ENCODE results near the gene INF2. TPM values are rescaled to one million over a fixed set of nuclear protein-coding genes. Genes with fewer than 3 reads are reported as not detected.
A peak's percentile ranks its signal among the peaks of the same experiment; 100 is the strongest.

The INF2 gene
- total and polyA plus RNA-seq, 5 experiments from 2014 or later = 1.8 to 121 (median 7.6) TPM

- POLR2A ChIA-PET = interaction anchor here (0.6 to 4.0 kb wide), 12 partner anchors 8 to 105 kb away, joined by 3 to 33 read pairs (median 6); partner anchors contain the start of genes ADSS1, SIVA1 and ZBTB42
- Mint-ChIP-seq H3K4me1 (peaks cover 19 to 50% (median 49%) of the 10 kb centered on the region in 4 donors), H3K36me3 (no peaks in the 10 kb centered on the region), H3K4me3 (peak overlapping the region; percentile 46 to 85 (median 69)), H3K27me3 (no peaks in the 10 kb centered on the region), H3K9me3 (no peaks in the 10 kb centered on the region), H3K27ac (peak overlapping the region; percentile 93 to 98 (median 95))
- ATAC-seq (peak; percentile 76 to 84), DNase-seq (peak in 9 of 10 donors; percentile 37 to 81 (median 54))
Observed at GRCh38 chr14:104694991-104695659, 5.7 kb downstream of the INF2 start.

DNA sequence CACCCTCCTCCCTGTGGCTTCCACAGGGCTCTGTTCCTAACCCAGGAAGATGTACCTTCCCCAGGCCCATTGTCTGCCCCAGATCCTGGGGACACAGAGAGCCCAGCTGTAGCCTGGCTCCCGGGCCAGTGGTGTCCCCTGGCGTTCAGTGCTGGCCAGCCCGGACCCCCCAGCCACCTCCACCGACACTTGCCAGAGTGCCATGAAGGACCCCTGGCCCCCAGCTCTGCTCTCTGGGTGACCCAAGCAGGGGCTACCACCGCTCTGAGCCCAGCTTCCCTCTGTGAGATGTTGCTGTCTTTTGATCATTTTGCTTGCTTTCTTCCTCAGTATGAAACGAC lies 6.2 kb downstream of the INF2 start:
- Mint-ChIP-seq H3K4me3 (peak overlapping the region; percentile 46 to 85 (median 69)), H3K27me3 (no peaks in the 10 kb centered on the region), H3K27ac (peak overlapping the region; percentile 93 to 98 (median 95)), H3K4me1 (peaks cover 19 to 49% (median 47%) of the 10 kb centered on the region in 4 donors), H3K9me3 (no peaks in the 10 kb centered on the region), H3K36me3 (no peaks in the 10 kb centered on the region)
- DNase-seq (no peak), ATAC-seq (peak; percentile 6 to 7)
- POLR2A ChIA-PET = interaction anchor here (0.9 to 4.0 kb wide), 8 partner anchors 8 to 57 kb away, joined by 4 to 33 read pairs (median 8); partner anchors contain the start of gene SIVA1

GRCh38 chr14:104696671-104697316 lies 7.4 kb downstream of the INF2 start:
- ATAC-seq (no peak), DNase-seq (no peak)
- H3K27ac Mint-ChIP-seq = peak overlapping the region in 5 of 10 donors; percentile 29 to 98 (median 96)
- H3K4me1 Mint-ChIP-seq = peaks cover 17 to 39% (median 36%) of the 10 kb centered on the region in 4 donors
- peaks cover 0 to 4% (median 0%) of the 10 kb centered on the region in 3 donors for H3K36me3 Mint-ChIP-seq
- no peaks in the 10 kb centered on the region for H3K27me3 Mint-ChIP-seq
- H3K9me3 Mint-ChIP-seq = no peaks in the 10 kb centered on the region
- H3K4me3 Mint-ChIP-seq = peak overlapping the region in 1 of 10 donors; percentile 38
- POLR2A ChIA-PET = interaction anchor here (0.8 to 4.0 kb wide), 9 partner anchors 9 to 56 kb away, joined by 3 to 33 read pairs (median 5); partner anchors contain the start of gene SIVA1

DNA sequence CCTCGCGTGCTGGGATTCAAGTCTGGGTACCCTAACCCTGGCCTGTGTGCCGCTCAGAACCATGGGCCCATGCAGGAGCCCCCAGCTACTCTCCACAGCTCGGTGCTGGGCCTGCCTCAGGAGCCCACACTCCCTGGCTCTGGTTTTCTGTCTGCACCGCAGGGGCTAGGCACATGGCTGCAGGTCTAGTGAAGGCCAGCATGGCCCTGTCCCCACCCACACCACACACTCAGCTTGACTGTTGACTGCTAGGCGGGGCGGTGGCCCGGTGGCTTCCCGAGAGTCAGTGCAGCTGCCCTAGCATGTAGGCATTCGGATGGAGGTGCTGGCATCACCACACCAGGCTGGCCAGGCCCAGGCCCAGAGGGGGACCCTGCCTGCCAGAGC lies 7.9 kb downstream of the INF2 start:
- POLR2A ChIA-PET = interaction anchor here (0.8 to 2.9 kb wide), 6 partner anchors 10 to 32 kb away, joined by 3 to 10 read pairs (median 4); no protein-coding TSS in a partner anchor
- peaks cover 0 to 6% (median 0%) of the 10 kb centered on the region in 3 donors for H3K36me3 Mint-ChIP-seq
- ATAC-seq (no peak), DNase-seq (no peak)
- H3K4me3 Mint-ChIP-seq = peak overlapping the region in 1 of 10 donors; percentile 11
- no peaks in the 10 kb centered on the region for H3K27me3 Mint-ChIP-seq
- H3K9me3 Mint-ChIP-seq = no peaks in the 10 kb centered on the region
- peak overlapping the region in 6 of 10 donors; percentile 34 to 84 (median 64) for H3K27ac Mint-ChIP-seq
- H3K4me1 Mint-ChIP-seq = peaks cover 17 to 37% (median 33%) of the 10 kb centered on the region in 4 donors

GRCh38 chr14:104697892-104698583 lies 8.6 kb downstream of the INF2 start:
- no peak for DNase-seq
- ATAC-seq = no peak
- Mint-ChIP-seq H3K4me3 (peak overlapping the region in 1 of 10 donors; percentile 14), H3K27me3 (no peaks in the 10 kb centered on the region), H3K4me1 (peaks cover 17 to 35% (median 30%) of the 10 kb centered on the region in 4 donors), H3K36me3 (peaks cover 0 to 8% (median 0%) of the 10 kb centered on the region in 3 donors), H3K27ac (peak overlapping the region in 8 of 10 donors; percentile 32 to 81 (median 68)), H3K9me3 (no peaks in the 10 kb centered on the region)
- POLR2A ChIA-PET = interaction anchor here (1.0 to 2.1 kb wide), 4 partner anchors 10 to 24 kb away, joined by 3 to 6 read pairs (median 4); no protein-coding TSS in a partner anchor

DNA sequence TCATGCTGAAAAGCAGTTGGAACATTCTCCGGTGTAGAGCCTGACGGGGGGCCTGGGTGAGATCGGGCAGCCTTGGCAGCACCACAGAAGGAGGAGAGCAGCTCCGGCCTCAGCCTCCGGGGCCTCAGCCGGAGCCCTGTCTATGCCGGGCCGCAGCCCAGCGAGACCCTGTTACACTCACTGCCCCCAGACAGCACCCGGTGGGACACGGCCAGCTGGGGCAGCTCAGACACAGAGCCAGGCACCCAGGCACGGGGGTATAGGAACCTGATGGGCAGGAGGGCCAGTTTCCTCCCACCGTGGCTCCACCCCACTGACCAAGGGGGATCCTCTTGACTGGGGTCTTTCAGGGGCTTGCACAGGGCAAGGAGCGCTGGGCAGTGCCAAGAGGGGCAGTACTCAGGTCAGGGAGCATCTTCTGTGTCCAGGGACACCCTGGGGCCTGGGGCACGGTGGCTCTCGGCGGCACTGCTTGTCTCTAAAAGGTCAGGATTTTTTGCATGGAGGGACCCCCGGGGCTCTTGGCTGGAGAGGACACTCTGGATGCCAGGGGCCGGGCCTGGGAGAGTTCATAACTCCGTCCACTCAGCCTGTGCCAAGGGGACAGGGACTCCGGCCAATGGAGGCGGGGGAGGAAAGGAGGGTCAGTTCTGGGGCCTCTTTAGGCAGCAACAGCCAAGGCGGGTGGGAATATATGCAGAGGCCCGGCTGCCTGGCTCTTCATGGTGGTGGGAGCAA lies 9.4 kb downstream of the INF2 start:
- Mint-ChIP-seq H3K27ac (peak overlapping the region in 6 of 10 donors; percentile 57 to 81 (median 70)), H3K4me1 (peaks cover 17 to 28% (median 27%) of the 10 kb centered on the region in 4 donors), H3K36me3 (peaks cover 0 to 13% (median 0%) of the 10 kb centered on the region in 3 donors), H3K4me3 (no peak overlapping the region), H3K9me3 (no peaks in the 10 kb centered on the region), H3K27me3 (no peaks in the 10 kb centered on the region)
- DNase-seq (no peak), ATAC-seq (no peak)
- POLR2A ChIA-PET = interaction anchor here (1.0 to 2.1 kb wide), 3 partner anchors 11 to 24 kb away, joined by 3 to 6 read pairs (median 4); no protein-coding TSS in a partner anchor

DNA sequence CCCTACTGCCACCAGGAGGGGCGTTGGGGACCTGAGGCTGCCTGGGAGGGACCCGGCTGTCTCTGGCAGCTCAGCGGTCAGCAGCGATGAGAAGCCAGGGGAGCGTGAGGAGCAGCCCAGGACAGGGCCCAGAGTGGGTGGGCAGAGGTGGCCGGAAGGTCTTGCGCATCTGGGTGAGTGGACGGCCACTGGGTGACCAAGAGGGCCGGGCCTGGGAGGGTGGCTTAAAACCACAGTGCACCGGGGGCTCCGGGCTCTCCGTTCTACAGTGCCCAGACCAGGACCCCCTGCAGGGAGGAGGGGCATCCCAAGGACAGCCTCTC lies 10.0 kb downstream of the INF2 start:
- POLR2A ChIA-PET = no interaction called here
- Mint-ChIP-seq H3K36me3 (peaks cover 0 to 19% (median 0%) of the 10 kb centered on the region in 3 donors), H3K27ac (peak overlapping the region in 3 of 10 donors; percentile 7 to 81 (median 51)), H3K4me3 (no peak overlapping the region), H3K9me3 (no peaks in the 10 kb centered on the region), H3K27me3 (no peaks in the 10 kb centered on the region), H3K4me1 (peaks cover 16 to 24% (median 22%) of the 10 kb centered on the region in 4 donors)
- ATAC-seq (no peak), DNase-seq (no peak)

- Mint-ChIP-seq H3K4me1 (peaks cover 12 to 16% (median 14%) of the 10 kb centered on the region in 4 donors), H3K9me3 (no peaks in the 10 kb centered on the region), H3K27ac (peak overlapping the region in 4 of 10 donors; percentile 10 to 91 (median 56)), H3K27me3 (no peaks in the 10 kb centered on the region), H3K36me3 (peaks cover 0 to 19% (median 0%) of the 10 kb centered on the region in 3 donors), H3K4me3 (no peak overlapping the region)
- DNase-seq = no peak
- POLR2A ChIA-PET = no interaction called here
- no peak for ATAC-seq
Observed at GRCh38 chr14:104700225-104700651, 10.8 kb downstream of the INF2 start.

DNA sequence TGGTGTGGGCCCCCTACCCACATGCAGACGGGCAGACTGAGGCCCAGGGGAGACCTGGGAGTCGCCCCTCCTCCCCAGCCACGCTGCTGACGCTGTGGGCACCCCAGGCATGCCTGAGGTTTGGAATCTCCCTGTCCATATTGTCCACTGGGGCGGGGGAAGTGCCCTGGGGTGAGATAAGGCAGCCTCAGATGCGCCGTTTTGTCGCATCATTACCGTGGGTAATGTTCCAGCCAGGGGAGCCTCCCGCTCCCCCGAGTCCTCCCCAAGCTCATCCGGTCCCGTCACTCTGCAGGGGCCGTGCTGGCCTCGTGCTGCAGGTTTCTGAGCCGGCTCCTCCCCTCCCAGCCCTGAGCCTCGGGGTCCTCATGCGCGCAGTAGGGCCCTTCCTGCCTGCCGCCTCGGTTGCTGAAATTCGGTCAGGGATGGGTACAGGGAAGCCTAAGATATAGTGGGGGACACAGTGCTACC lies 11.4 kb downstream of the INF2 start:
- ATAC-seq (no peak), DNase-seq (no peak)
- Mint-ChIP-seq H3K27ac (peak overlapping the region in 4 of 10 donors; percentile 10 to 91 (median 62)), H3K9me3 (no peaks in the 10 kb centered on the region), H3K27me3 (no peaks in the 10 kb centered on the region), H3K4me1 (peaks cover 8 to 10% (median 9%) of the 10 kb centered on the region in 4 donors), H3K4me3 (no peak overlapping the region), H3K36me3 (peaks cover 0 to 19% (median 0%) of the 10 kb centered on the region in 3 donors)
- POLR2A ChIA-PET = no interaction called here

- H3K4me3 Mint-ChIP-seq = no peak overlapping the region
- DNase-seq (no peak), ATAC-seq (no peak)
- H3K27me3 Mint-ChIP-seq = no peaks in the 10 kb centered on the region
- POLR2A ChIA-PET = no interaction called here
- H3K4me1 Mint-ChIP-seq = peaks cover under 1 to 5% (median 4%) of the 10 kb centered on the region in 4 donors
- peaks cover 0 to 19% (median 0%) of the 10 kb centered on the region in 3 donors for H3K36me3 Mint-ChIP-seq
- peak overlapping the region in 1 of 10 donors; percentile 29 for H3K27ac Mint-ChIP-seq
- no peaks in the 10 kb centered on the region for H3K9me3 Mint-ChIP-seq
Observed at GRCh38 chr14:104701383-104702076, 12.1 kb downstream of the INF2 start.

DNA sequence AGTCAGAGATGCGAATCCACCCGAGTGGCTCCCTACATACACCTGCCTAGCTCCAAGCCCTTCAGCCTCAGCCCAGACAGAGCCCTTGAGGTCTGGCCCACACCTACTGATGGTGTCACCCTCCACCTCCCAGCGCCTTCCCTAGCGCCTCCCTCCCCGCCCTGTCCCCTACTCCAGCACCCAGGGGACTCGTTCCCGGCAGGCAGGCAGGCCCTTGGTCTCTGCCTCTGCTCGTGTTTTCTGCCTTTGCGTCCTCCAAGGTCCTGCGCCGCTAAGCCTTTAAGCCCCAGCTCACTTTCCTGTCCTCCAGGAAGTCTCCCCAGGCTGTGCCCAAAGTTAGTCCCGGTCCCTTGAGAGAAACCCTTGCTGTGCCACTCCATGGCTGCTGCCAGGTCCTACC lies 12.7 kb downstream of the INF2 start:
- POLR2A ChIA-PET = interaction anchor here (0.6 to 0.7 kb wide), 2 partner anchors 17 to 263 kb away, joined by 4 to 7 read pairs; no protein-coding TSS in a partner anchor
- H3K27ac Mint-ChIP-seq = peak overlapping the region in 1 of 10 donors; percentile 29

More for the DNA sequence above, 12.7 kb downstream of the INF2 start:
- DNase-seq (no peak), ATAC-seq (no peak)
- H3K27me3 Mint-ChIP-seq = no peaks in the 10 kb centered on the region
- peaks cover 0 to 5% (median 4%) of the 10 kb centered on the region in 4 donors for H3K4me1 Mint-ChIP-seq
- peaks cover 0 to 19% (median 0%) of the 10 kb centered on the region in 3 donors for H3K36me3 Mint-ChIP-seq
- H3K4me3 Mint-ChIP-seq = no peak overlapping the region
- H3K9me3 Mint-ChIP-seq = no peaks in the 10 kb centered on the region
